GM18505 (cell line): Measurements from ENCODE around the gene MYO1G.

ENCODE experiments used
- ATAC-seq: cut with Tn5 transposase; IDR thresholded peaks from one replicate; pipeline ENCODE4 v1.9.1; 2021; ENCODE audit not compliant: unreplicated experiment
- POLR2A ChIP-seq: IDR thresholded peaks from 4 replicates; pipeline ENCODE4 v1.6.1; 2011; ENCODE audit warnings: borderline replicate concordance; ENCODE audit not compliant: insufficient read depth, insufficient read length; ENCODE audit errors: extremely low read depth

Gene MYO1G

DNA sequence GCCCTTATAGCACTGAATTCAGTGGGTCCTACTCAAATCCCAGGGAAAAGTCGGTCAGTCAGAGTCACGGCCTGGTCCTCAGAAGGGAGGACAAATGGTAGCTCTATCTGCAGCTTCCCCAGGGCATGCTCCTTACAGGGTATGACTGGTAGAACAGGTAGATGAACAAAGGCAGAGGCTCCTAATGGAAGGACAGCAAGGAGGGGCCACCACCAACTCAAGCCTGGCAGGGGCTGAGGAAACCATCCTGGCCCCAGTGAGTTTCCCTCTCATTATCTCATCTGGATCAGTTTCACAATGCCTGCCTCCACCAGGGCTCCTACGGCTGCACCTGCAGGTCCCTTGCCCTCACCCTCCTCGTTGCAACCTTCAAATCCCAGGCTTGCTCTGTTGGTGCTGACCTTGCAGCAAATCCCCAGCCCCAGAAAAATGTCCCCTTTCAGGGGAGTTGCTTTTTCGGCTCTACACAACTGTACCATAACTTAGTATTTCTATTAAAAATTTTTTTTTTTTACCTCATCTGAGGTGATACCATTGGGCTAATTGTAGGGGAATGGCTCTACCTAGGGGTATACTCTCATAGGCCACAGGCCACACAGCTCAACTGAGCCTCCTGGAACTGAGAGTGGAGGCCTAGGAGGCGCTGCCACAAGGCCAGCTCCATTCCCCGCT lies 2.4 kb upstream of the MYO1G start:
- TF ChIP-seq POLR2A, result no peak
- peak; percentile 0 for ATAC-seq

DNA sequence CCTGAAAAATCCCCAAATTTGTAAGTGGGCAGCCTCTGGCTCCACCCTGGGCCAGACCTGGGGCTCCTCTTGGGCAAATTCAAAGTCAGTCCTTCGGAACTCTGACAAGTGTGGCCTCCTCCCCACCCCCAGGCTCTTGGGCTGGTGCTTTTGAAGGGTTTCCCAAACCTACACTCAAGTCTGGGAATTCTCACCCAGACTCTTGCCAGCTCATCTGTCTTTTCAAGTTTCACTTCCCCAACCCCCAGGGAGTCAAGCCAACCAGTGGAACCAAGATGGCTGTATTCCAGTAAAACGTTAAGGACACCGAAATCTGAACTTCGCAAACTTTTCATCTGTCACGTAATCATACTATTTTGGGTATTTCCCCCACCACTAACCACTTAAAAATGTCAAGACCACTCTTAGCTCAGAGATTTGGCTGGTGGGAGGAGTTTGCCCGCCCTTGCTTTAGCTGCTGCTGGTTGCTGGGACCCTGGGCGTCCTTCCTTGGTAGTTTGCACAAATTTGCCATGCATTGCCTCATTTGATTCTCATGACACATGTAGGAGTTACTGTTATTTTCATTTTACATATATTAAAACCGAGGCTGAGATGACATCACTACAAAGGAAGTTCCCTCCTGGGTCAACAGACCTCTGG lies 1.7 kb upstream of the MYO1G start:
- peak; percentile 40 for ATAC-seq
- peak; percentile 17 for TF ChIP-seq POLR2A

DNA sequence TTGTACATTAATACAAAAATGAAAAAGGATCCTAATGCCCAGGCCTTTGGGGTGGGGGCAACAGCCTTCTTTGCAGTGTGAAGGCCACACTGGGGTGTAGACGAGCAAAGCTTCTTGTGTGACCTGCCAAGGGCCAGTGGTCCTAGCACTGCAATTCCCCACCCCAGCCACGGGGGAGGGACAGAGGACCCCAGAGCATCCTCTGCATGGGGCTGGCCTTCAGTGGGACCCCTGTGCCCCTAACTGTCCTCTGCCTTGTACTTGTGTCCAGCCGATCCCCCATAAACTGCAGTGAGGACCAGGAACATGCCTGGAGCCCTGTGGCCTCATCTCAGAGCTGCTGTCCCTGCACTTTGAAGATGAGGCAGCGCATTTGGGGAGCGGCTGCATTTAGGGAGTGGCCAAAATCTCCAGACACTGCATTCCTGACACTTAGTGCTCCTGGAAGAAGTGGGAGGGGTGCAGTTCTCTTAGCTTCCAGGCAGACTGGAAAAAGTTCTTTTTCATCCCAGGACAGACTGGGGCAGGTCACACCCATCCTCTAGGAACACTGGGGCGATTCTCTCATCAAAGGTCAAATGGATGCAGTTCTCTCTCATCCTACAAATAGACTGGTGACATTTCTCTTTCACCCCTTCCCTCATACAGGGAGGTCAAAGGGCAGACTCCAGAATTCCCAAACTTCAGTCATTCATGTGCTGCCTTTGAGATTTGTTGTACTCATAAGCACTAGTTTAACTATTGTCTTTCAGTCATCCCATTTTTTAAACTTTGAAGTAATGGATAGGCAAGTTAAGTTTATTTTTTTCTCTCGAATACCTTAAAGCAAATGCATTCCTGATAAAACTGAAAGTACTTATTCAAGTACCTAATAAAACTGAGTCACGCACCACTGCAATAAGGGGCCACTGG lies 922 bp upstream of the MYO1G start:
- ATAC-seq, result no peak

DNA sequence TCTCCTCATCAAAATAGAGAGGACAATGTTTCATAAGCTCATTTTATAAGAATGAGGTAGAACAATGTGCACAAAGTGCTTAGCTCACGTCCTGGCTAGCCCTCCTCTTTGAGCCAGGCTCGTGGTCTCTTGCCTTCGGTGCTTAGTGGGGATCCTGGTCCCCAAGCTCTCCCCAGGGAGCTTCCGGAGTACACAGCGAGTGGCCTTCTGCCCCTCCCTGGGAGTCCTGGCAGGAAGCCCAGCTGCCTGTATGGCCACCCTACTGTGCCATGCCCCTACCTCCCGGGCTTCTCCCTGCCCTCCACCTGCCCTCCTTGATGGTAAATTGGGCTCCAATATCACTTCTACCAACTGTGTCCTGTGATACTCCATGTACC lies 868 bp downstream of the MYO1G start:
- no peak for TF ChIP-seq POLR2A
- ATAC-seq, result no peak

More for the DNA sequence above, 922 bp upstream of the MYO1G start:
- peak; percentile 7 for TF ChIP-seq POLR2A

DNA sequence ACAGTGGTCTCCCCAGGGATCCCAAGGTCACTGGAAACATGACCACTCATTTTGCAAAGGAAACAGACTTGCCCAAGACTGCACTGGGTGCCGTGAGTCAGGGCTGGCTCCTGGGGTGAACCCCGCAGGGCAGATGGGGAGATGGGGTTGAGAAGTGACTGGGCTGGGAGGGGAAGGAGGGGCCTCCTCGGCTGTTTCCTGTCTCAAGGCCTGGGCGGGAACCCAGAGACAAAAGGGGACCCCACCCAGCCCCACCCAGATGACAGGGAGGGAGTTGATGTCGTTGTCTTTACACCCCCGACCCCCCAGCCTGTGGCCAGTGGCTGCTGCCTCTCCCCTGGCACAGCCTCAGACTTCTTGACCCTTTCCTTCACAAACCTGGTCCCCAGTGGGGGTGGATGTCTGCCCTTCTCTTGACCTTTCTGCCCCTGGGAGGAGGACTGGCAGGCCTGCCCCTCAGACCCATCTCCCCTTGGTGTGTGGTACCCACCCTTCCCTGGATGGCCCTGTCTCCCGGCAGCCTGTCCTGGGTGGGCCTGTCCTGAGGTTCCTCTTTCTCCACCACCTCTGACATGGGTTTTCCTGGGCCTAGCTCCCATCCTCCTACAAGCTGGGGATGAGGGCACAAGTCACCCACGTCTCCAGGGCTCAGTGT lies 1.4 kb downstream of the MYO1G start:
- no peak for ATAC-seq
- peak; percentile 67 for TF ChIP-seq POLR2A

DNA sequence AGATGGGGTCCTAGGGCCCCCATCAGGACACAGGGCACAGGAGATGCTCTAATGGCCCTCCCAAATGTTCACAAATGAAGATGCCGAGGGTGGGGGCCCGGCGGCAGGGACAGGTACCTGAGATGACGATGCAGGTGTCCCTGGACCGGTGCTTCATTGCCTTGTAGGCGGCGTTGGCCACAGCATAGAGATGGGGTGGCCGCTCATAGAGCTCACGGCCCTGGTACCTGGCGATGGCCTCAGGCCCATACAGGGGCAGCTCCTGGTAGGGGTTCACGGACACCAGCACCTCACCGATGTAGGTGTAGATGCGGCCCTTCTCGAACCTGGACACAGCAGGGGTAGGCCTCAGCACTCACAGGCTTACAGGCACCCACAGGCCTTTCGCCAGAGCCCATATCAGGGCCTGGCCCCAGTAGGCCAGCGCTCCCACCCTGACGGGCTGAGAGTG lies 2.0 kb downstream of the MYO1G start:
- TF ChIP-seq POLR2A, result no peak
- no peak for ATAC-seq

DNA sequence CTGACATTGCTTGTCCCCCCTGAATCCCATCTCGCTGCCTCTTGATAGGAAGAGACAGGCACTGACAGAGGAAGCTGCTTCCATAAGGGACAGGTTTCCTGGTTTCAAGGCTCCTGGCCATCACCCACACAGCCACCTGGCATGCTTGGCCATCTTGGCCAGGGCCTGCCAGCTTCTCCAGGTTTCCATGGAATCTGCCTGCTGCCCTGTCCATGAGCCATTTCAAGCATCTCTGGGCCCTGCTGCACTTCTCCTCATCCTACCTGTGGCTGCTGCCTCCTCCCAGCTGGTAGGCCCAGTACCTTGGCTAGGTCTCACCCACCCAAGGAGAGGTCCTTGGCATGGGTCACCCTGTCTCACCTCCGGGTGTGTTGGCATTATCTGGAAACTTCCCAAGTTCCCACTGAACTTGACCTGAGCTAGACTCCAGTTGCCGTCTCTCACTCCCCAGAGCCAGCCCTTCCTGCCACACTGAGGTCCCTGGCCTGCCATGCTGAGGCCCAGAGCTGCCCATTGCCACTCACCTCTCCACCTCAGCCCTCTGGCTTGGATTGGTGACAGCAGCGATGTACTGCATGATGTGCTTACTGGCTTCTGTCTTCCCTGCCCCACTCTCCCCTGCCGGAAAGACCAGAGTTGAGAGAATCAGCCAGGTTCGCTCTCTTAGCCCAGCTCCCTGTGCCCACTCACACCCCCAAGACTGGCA lies 2.6 kb downstream of the MYO1G start:
- ATAC-seq, result no peak
- TF ChIP-seq POLR2A, result no peak

DNA sequence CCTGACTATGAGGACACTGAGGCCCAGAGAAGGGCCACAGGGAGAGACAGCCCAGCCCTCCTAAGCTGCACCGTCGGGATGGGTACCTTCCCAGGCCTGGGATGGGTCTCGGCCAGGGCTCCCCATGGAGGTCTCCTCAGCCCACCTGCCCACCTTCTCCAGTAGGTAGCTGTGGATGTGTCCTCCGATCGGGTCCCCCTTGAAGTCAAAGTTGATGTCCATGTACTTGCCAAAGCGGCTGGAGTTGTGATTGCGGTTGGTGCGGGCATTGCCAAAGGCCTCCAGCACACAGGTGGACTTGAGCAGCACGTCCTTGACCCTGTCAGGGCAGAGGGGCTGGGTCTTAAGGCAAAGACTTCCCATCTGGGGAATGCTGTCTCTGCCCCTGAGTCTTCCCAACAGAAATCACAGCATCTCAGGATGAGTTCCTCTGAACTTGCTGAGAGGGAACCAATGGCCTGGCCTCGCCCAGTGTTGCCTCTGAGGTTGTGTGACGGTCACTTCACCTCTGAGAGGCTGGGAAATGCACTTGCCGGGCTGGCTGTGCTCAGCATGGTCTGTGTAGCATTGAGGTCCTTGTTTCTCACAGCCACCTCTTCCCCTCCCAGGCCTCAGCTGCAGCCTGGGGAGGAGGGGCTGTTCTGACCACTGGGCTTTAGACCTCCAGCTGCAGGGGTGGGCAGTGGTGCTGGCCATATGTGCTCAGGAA lies 3.3 kb downstream of the MYO1G start:
- ATAC-seq, result no peak
- TF ChIP-seq POLR2A, result peak; percentile 14

DNA sequence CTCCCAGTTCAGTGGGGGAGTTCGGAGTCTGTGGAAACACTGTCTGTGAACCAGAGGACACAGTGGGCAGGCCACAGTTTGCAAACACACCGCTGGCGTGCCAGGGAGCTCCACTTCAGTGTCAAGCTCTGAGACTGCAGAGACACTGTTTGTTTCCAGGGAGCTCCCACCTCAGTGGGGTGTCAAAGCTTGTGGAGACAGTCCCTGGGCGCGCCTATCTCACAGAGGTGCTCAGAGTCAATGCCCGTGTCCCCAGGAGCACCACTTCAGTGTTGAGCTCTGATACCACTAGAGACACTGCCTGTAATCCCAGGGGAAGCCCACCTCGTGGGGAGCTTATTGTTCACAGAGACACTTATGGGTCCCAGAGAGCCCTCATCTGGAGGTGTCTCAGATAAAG lies 4.3 kb downstream of the MYO1G start:
- ATAC-seq, result no peak
- TF ChIP-seq POLR2A, result no peak

DNA sequence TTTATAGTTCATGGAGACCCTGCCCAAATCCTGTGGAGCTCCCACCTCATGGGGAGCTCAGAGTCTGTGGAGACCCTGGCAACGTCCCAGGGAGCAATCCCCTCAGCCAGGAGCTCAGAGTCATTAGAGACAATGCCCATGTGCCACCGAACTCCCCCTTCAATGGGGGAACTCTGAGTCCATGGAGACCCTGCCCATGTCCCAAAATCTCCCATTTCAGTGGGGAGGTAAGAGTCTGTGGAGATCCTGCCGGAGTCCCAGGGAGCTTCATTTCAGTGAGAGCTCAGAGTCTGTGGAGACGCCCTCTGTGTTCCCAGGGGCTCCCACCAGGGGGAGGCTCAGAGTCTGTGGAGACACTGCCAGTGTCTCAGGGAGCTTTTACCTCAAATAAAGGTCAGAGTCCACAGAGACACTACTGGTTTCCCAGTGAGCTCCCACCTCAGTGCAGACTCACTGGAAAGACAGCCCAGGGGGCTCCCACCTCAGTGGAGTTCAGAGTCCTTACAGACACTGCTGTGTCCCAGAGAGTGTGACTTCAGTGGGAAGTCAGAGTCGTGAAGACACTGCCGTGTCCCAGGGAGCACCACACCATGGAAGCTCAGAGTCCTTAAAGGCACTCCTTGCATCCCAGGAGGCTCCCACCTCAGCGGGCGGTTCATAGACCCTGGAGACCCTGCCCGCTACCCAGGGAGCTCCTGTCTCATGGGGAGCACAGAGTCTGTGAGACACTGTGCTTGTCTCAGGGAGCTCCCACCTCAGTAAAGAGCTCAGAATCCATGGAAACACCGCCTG lies 5.0 kb downstream of the MYO1G start:
- TF ChIP-seq POLR2A, result no peak
- ATAC-seq, result no peak

DNA sequence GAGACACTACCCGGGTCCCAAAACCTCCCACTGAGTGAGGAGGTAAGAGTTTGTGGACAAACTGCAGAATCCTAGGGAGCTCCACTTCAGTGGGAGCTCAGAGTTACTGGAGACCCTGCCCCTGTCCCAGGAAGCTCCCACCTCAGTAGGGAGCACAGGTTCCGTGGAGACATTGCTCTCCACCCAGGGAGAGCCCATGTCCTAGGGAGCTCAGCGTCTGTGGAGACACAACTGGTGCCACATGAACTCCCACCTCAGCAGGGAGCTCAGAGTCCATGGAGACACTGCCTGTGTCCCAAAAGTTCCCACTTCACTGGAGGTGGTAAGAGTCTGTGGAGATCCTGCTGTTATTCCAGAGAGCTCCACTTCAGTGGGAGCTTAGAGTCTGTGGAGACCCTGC lies 6.3 kb downstream of the MYO1G start:
- TF ChIP-seq POLR2A, result no peak

More for the DNA sequence above, 6.3 kb downstream of the MYO1G start:
- no peak for ATAC-seq
